SK-N-SH (cell line): Measurements from ENCODE around the gene CIPC. TPM values are rescaled to one million over a fixed set of nuclear protein-coding genes. Genes with fewer than 3 reads are reported as not detected.
A peak's percentile ranks its signal among the peaks of the same experiment; 100 is the strongest.

Experiments
- CTCF ChIA-PET: fragments of 300-600, 350-600 bp; formaldehyde crosslinking; extraction: SDS; loops from one replicate; lab custom pipeline; 2021; lab: Yijun Ruan, JAX
- POLR2A ChIA-PET: fragments of 350-600 bp; sonication (Branson Sonifier 250); formaldehyde crosslinking; extraction: SDS; loops from one replicate; lab custom pipeline; 2020; ENCODE audit warnings: antibody characterized with exemption, inconsistent platforms; lab: Yijun Ruan, JAX
- DNase-seq: peaks from one replicate; pipeline ENCODE4 v3.0.0; 2012
- H2AFZ ChIP-seq: fragments of 200-600 bp; sonication (generic); 2 replicates; pipeline ENCODE4 v1.8.1; 2016; ENCODE audit warnings: antibody characterized with exemption, mild to moderate bottlenecking, low read depth
- H3F3A ChIP-seq: fragments of 200-600 bp; sonication (generic); replicated peaks from 2 replicates; pipeline ENCODE3; 2016; ENCODE audit warnings: antibody characterized with exemption, mild to moderate bottlenecking; ENCODE audit not compliant: insufficient read depth
- H3K27ac ChIP-seq, 2 experiments: fragments of 200-500 bp in 1 of 2; fragments of 200-600 bp in 1 of 2; sonication (Bioruptor generic) in 1 of 2; sonication (generic), shearing (Covaris generic) in 1 of 2; 2 replicates each; pipeline versions ENCODE4 v1.5.1 to v1.6.1; 2014 to 2016; ENCODE audit warnings: low read depth in 2 of 2, inconsistent platforms in 1 of 2, low read length in 1 of 2, mild to moderate bottlenecking in 1 of 2, mixed read lengths in 1 of 2
- H3K27me3 ChIP-seq: fragments of 200-600 bp; sonication (generic), shearing (Covaris generic); 2 replicates; pipeline ENCODE4 v1.6.1; 2016; ENCODE audit warnings: mixed run types; ENCODE audit not compliant: insufficient read depth
- H3K36me3 ChIP-seq, 2 experiments: fragments of 200-500 bp in 1 of 2; fragments of 200-600 bp in 1 of 2; sonication (Bioruptor generic) in 1 of 2; sonication (generic) in 1 of 2; replicated peaks in 1 of 2; 2 replicates each; pipeline versions ENCODE3 to v1.5.1; 2014 to 2016; ENCODE audit warnings: low read length in 1 of 2, mild to moderate bottlenecking in 1 of 2; ENCODE audit not compliant: insufficient read depth in 2 of 2, control insufficient read depth in 1 of 2
- H3K4me1 ChIP-seq, 2 experiments: fragments of 200-500 bp in 1 of 2; fragments of 200-600 bp in 1 of 2; sonication (Bioruptor generic) in 1 of 2; sonication (generic), shearing (Covaris generic) in 1 of 2; 2 replicates each; pipeline versions ENCODE4 v1.5.1 to v1.6.1; 2014 to 2016; ENCODE audit warnings: low read depth in 1 of 2, low read length in 1 of 2, mixed run types in 1 of 2; ENCODE audit not compliant: insufficient read depth in 2 of 2, control insufficient read depth in 1 of 2
- H3K4me2 ChIP-seq: fragments of 200-600 bp; sonication (generic), shearing (Covaris generic); 2 replicates; pipeline ENCODE4 v1.6.1; 2017; ENCODE audit warnings: mixed run types
- H3K4me3 ChIP-seq, 2 experiments: fragments of 200-500 bp in 1 of 2; fragments of 200-600 bp in 1 of 2; sonication (Bioruptor generic) in 1 of 2; sonication (generic), shearing (Covaris generic) in 1 of 2; 2 replicates each; pipeline versions ENCODE4 v1.5.1 to v1.8.1; 2014 to 2016; ENCODE audit warnings: low read depth in 2 of 2, inconsistent platforms in 1 of 2, low read length in 1 of 2, mild to moderate bottlenecking in 1 of 2, mixed read lengths in 1 of 2, moderate library complexity in 1 of 2
- H3K79me2 ChIP-seq: fragments of 200-600 bp; sonication (generic); 2 replicates; pipeline ENCODE4 v1.8.1; 2017; ENCODE audit warnings: mild to moderate bottlenecking; ENCODE audit not compliant: insufficient read depth
- H3K9ac ChIP-seq: fragments of 200-600 bp; sonication (generic); 2 replicates; pipeline ENCODE4 v1.6.1; 2017; ENCODE audit warnings: mixed run types
- H3K9me2 ChIP-seq: fragments of 200-600 bp; sonication (generic); 2 replicates; pipeline ENCODE4 v1.6.1; 2017; ENCODE audit warnings: mixed run types
- H3K9me3 ChIP-seq: fragments of 200-600 bp; sonication (generic); 2 replicates; pipeline ENCODE4 v1.6.1; 2017; ENCODE audit warnings: mixed run types, mild to moderate bottlenecking, moderate library complexity
- H4K20me1 ChIP-seq: fragments of 200-600 bp; sonication (generic); 2 replicates; pipeline ENCODE4 v1.6.1; 2017; ENCODE audit warnings: mild to moderate bottlenecking, mixed run types; ENCODE audit not compliant: insufficient read depth
- EP300 ChIP-seq, 2 experiments: IDR thresholded peaks; 2 replicates each; pipeline versions ENCODE4 v1.4.0 to v1.6.1; 2012; ENCODE audit warnings: borderline replicate concordance in 1 of 2, low read depth in 1 of 2, low read length in 1 of 2
- EZH2phosphoT487 ChIP-seq: fragments of 200-600 bp; sonication (generic); IDR thresholded peaks from 2 replicates; pipeline ENCODE4 v1.6.1; 2017; ENCODE audit warnings: low read depth, mixed run types, mild to moderate bottlenecking, antibody characterized with exemption, moderate library complexity, borderline replicate concordance
- FOXM1 ChIP-seq: IDR thresholded peaks from 2 replicates; pipeline ENCODE4 v1.4.0; 2012; ENCODE audit warnings: low read depth, mild to moderate bottlenecking
- JUND ChIP-seq: IDR thresholded peaks from 2 replicates; pipeline ENCODE4 v1.4.0; 2012
- MXI1 ChIP-seq: IDR thresholded peaks from 2 replicates; pipeline ENCODE4 v1.6.1; 2012; ENCODE audit warnings: mild to moderate bottlenecking, low read depth, low read length, improper control_type of control experiment
- RAD21 ChIP-seq: IDR thresholded peaks from 2 replicates; pipeline ENCODE4 v1.6.1; 2012; ENCODE audit warnings: mild to moderate bottlenecking, low read length
- RCOR1 ChIP-seq: fragments of 150-350 bp; IDR thresholded peaks from 2 replicates; pipeline ENCODE4 v1.6.1; 2017; ENCODE audit warnings: antibody characterized with exemption, low read length
- RFX5 ChIP-seq: IDR thresholded peaks from 2 replicates; pipeline ENCODE4 v1.6.1; 2012; ENCODE audit warnings: mild to moderate bottlenecking, improper control_type of control experiment, low read length
- RXRA ChIP-seq: IDR thresholded peaks from 2 replicates; pipeline ENCODE4 v1.4.0; 2012; ENCODE audit warnings: low read depth, mild to moderate bottlenecking, borderline replicate concordance
- SMC3 ChIP-seq: IDR thresholded peaks from 2 replicates; pipeline ENCODE4 v1.6.1; 2012; ENCODE audit warnings: low read depth, low read length, improper control_type of control experiment
- WGBS: methylation state at CpG from one replicate; pipeline ENCODE4 v1.1.6; 2017; ENCODE audit warnings: low lambda C conversion rate; 5-methylcytosine and 5-hydroxymethylcytosine counted together
- polyA plus RNA-seq, 3 experiments: library from polyadenylated mRNA; depleted of rRNA; stranded (reverse); fragments of >200 nt; gene quantifications; 2 replicates each; pipeline ENCODE4 v1.2.3, GENCODE V29; 2012
- TF ChIP-seq, protein P1 (sequence below): fragments of 200-600 bp; sonication (generic); IDR thresholded peaks from 2 replicates; pipeline ENCODE4 v1.6.1; 2017; ENCODE audit warnings: antibody characterized with exemption, mild to moderate bottlenecking, moderate library complexity
- TF ChIP-seq, protein P2 (sequence below): IDR thresholded peaks from 2 replicates; pipeline ENCODE4; 2012
- TF ChIP-seq, protein P3 (sequence below): IDR thresholded peaks from 2 replicates; pipeline ENCODE4 v1.4.0; 2012; ENCODE audit warnings: low read depth, borderline replicate concordance
- TF ChIP-seq, protein P4 (sequence below): fragments of 150-350 bp; IDR thresholded peaks from 2 replicates; pipeline ENCODE4 v1.6.1; 2017; ENCODE audit warnings: antibody characterized with exemption, low read length, low read depth, borderline replicate concordance

CIPC gene
- polyA plus RNA-seq, 1 of the 3 experiments (the other 2 are of a cell fraction): 6.5 TPM

DNA sequence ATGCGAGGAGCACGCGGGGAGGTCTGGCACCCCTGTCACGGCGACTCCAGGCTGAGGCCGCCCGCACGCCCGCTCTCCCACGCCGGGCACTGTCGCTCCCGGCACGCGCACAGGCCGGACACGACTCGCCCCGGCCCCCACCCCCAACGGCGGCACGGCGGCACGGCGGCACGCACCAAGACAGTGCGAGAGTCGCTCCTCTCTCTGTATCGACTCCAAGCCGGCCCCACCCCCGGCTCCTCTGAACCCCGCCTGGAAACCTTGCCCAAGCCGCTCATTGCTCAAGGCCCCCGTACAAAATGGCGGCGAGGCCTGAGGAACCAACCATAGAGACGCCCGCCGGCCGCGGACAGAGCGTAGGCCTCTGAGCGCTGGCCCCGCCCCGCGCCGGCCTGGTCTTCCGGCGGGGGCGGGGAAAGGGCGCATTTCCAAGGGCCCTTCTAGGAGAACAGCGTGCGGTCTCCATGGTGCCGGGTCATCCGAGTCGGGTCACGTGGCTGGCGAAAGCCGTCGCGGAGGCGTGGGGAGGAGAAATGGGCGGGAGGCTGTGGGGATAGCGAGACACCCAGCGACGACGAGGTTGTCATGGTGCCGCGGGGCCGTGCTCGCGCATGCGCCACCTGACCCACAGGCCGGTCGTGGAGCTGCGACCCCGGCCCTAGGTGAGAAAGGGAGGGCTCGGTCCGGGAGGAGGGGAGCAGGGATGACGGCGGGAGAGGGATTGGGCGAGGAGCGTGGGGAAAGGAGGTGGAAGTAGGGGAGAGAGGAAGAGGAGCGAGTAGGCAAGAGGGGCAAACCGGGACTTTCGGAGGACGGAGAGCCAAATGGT, at the start of gene CIPC (continued):
- TF ChIP-seq, protein P1, sequence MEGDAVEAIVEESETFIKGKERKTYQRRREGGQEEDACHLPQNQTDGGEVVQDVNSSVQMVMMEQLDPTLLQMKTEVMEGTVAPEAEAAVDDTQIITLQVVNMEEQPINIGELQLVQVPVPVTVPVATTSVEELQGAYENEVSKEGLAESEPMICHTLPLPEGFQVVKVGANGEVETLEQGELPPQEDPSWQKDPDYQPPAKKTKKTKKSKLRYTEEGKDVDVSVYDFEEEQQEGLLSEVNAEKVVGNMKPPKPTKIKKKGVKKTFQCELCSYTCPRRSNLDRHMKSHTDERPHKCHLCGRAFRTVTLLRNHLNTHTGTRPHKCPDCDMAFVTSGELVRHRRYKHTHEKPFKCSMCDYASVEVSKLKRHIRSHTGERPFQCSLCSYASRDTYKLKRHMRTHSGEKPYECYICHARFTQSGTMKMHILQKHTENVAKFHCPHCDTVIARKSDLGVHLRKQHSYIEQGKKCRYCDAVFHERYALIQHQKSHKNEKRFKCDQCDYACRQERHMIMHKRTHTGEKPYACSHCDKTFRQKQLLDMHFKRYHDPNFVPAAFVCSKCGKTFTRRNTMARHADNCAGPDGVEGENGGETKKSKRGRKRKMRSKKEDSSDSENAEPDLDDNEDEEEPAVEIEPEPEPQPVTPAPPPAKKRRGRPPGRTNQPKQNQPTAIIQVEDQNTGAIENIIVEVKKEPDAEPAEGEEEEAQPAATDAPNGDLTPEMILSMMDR: no peak
- TF ChIP-seq FOXM1: no peak
- TF ChIP-seq, protein P2, sequence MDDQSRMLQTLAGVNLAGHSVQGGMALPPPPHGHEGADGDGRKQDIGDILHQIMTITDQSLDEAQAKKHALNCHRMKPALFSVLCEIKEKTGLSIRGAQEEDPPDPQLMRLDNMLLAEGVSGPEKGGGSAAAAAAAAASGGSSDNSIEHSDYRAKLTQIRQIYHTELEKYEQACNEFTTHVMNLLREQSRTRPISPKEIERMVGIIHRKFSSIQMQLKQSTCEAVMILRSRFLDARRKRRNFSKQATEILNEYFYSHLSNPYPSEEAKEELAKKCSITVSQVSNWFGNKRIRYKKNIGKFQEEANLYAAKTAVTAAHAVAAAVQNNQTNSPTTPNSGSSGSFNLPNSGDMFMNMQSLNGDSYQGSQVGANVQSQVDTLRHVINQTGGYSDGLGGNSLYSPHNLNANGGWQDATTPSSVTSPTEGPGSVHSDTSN: peak; percentile 30; the same call in 1 of the 2 replicates
- TF ChIP-seq, protein P3, sequence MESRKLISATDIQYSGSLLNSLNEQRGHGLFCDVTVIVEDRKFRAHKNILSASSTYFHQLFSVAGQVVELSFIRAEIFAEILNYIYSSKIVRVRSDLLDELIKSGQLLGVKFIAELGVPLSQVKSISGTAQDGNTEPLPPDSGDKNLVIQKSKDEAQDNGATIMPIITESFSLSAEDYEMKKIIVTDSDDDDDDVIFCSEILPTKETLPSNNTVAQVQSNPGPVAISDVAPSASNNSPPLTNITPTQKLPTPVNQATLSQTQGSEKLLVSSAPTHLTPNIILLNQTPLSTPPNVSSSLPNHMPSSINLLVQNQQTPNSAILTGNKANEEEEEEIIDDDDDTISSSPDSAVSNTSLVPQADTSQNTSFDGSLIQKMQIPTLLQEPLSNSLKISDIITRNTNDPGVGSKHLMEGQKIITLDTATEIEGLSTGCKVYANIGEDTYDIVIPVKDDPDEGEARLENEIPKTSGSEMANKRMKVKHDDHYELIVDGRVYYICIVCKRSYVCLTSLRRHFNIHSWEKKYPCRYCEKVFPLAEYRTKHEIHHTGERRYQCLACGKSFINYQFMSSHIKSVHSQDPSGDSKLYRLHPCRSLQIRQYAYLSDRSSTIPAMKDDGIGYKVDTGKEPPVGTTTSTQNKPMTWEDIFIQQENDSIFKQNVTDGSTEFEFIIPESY: no peak
- TF ChIP-seq, protein P4, sequence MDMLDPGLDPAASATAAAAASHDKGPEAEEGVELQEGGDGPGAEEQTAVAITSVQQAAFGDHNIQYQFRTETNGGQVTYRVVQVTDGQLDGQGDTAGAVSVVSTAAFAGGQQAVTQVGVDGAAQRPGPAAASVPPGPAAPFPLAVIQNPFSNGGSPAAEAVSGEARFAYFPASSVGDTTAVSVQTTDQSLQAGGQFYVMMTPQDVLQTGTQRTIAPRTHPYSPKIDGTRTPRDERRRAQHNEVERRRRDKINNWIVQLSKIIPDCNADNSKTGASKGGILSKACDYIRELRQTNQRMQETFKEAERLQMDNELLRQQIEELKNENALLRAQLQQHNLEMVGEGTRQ: peak; percentile 86
- no peak for TF ChIP-seq EZH2phosphoT487
- TF ChIP-seq, all 33 proteins: peak for 20

DNA sequence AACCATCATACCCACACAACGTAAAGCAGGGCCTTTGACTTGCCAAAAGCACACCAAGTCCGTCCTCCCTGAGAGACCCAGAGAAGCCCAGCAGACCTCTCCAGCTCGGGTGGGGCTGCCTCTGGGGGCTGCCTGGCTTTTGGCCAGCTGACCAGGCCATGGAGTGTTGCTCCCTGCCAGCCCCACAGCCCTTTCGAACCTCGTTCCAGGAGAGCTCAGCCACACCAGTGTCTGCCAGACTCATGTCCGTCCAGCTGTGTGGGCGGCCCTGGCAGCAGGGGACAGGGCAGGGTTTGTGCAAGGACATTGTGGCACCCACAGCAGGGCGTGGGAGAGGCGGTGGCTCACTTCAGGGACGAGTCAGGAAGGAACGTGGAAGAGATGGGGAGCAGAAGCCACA, 46.9 kb upstream of the CIPC start:
- peak; percentile 64 for DNase-seq
- 58% methylated on average over 9 of the region's 11 CpGs for WGBS
- peak overlapping the region in 1 of 2 experiments; percentile 73; a peak in 2 of 4 replicates for H3K27ac ChIP-seq
- no peaks in the 10 kb centered on the region for H3K9me3 ChIP-seq
- H3K4me1 ChIP-seq: peaks cover 10 to 29% of the 10 kb centered on the region in 2 experiments; a peak in 3 of 4 replicates
- CTCF ChIA-PET: interaction anchor here (1.0 to 24.4 kb wide), 6 partner anchors 12 to 175 kb away, joined by 3 to 484 read pairs (median 44); partner anchors contain the start of gene IRF2BPL
- H3F3A ChIP-seq: peaks cover 4% of the 10 kb centered on the region
- no peak overlapping the region for H2AFZ ChIP-seq
- no peaks in the 10 kb centered on the region for H3K9me2 ChIP-seq
- H3K36me3 ChIP-seq: no peaks in the 10 kb centered on the region
- no peak overlapping the region for H3K4me2 ChIP-seq
- no peaks in the 10 kb centered on the region for H3K27me3 ChIP-seq
- H3K4me3 ChIP-seq: no peak overlapping the region
- peak in 1 of 2 experiments; percentile 53; a peak in 1 of 4 replicates for TF ChIP-seq EP300 (IDR thresholded peaks at IDR 0.05; ENCODE audit: borderline replicate concordance in 1 of 2, low read depth in 1 of 2, low read length in 1 of 2)
- TF ChIP-seq RCOR1: no peak
- no peak for TF ChIP-seq RXRA
- peak; percentile 24; the same call in 1 of the 2 replicates for TF ChIP-seq RAD21
- TF ChIP-seq JUND: no peak
- TF ChIP-seq RFX5: no peak
- peak; percentile 8; the same call in 1 of the 2 replicates for TF ChIP-seq SMC3
- TF ChIP-seq EZH2phosphoT487: no peak
- peak; percentile 25; the same call in 1 of the 2 replicates for TF ChIP-seq MXI1
- POLR2A ChIA-PET: interaction anchor here (0.7 to 1.6 kb wide), 7 partner anchors 10 to 131 kb away, joined by 3 to 12 read pairs (median 3); partner anchors contain the start of gene IRF2BPL
- no peaks in the 10 kb centered on the region for H4K20me1 ChIP-seq
- H3K9ac ChIP-seq: no peak overlapping the region
- no peaks in the 10 kb centered on the region for H3K79me2 ChIP-seq
